ENCODE data around the gene GAS7. TPM values are rescaled to one million over a fixed set of nuclear protein-coding genes. Genes with fewer than 3 reads are reported as not detected.

GAS7 gene
- total RNA-seq, 1 donor from 2014 or later = 8.5 TPM

GRCh38 chr17:9916108-9916507 is 282.3 kb downstream of the GAS7 start:
- H3K4me2 ChIP-seq (ENCODE audit: low read length) = no peak overlapping the region
- H3K4me1 Mint-ChIP-seq (ENCODE audit: low read depth, unreplicated experiment) = peaks cover 2% of the 10 kb centered on the region
- H3K27ac ChIP-seq (ENCODE audit: low read depth, low read length) = no peak overlapping the region
- H3K4me3 ChIP-seq (ENCODE audit: insufficient read depth, low read depth, low read length) = no peak overlapping the region
- TF ChIP-seq CTCF (IDR thresholded peaks at IDR 0.05; ENCODE audit: insufficient read depth, low read depth, low read length) (no peak), EZH2 (IDR thresholded peaks at IDR 0.05; ENCODE audit: insufficient read depth, low read length) (no peak)
- no peaks in the 10 kb centered on the region for H3K9me3 ChIP-seq (ENCODE audit: insufficient read depth, low read depth, low read length)
- H3K27ac Mint-ChIP-seq (ENCODE audit: unreplicated experiment) = no peak overlapping the region
- FAIRE-seq (no peak), DNase-seq (ENCODE audit: low read depth) (no peak)
- peaks cover 22% of the 10 kb centered on the region for H3K27me3 Mint-ChIP-seq (ENCODE audit: low read depth, unreplicated experiment)
- no peaks in the 10 kb centered on the region for H4K20me1 ChIP-seq (ENCODE audit: insufficient read depth, low read length)
- H3K79me2 ChIP-seq (ENCODE audit: insufficient read depth, low read length) = no peaks in the 10 kb centered on the region
- H2AFZ ChIP-seq (ENCODE audit: low read depth, low read length) = no peak overlapping the region
- no peak overlapping the region for H3K9ac ChIP-seq (ENCODE audit: low read length)
- H3K4me3 Mint-ChIP-seq (ENCODE audit: unreplicated experiment) = no peak overlapping the region
- no peaks in the 10 kb centered on the region for H3K36me3 ChIP-seq (ENCODE audit: insufficient read depth, low read length)
- H3K4me1 ChIP-seq (ENCODE audit: insufficient read depth, low read length) = no peaks in the 10 kb centered on the region
- H3K9me3 Mint-ChIP-seq (ENCODE audit: unreplicated experiment) = no peaks in the 10 kb centered on the region
- peaks cover 10% of the 10 kb centered on the region for H3K36me3 Mint-ChIP-seq (ENCODE audit: low read depth, unreplicated experiment)
- H3K27me3 ChIP-seq (ENCODE audit: insufficient read depth, low read length) = no peaks in the 10 kb centered on the region

- no peaks in the 10 kb centered on the region for H3K9me3 ChIP-seq (ENCODE audit: insufficient read depth, low read depth, low read length)
- H3K27me3 ChIP-seq (ENCODE audit: insufficient read depth, low read length) = no peaks in the 10 kb centered on the region
- H3K27ac ChIP-seq (ENCODE audit: low read depth, low read length) = no peak overlapping the region
- Mint-ChIP-seq H3K9me3 (ENCODE audit: unreplicated experiment) (peaks cover 5% of the 10 kb centered on the region), H3K36me3 (ENCODE audit: low read depth, unreplicated experiment) (peaks cover 13% of the 10 kb centered on the region), H3K27me3 (ENCODE audit: low read depth, unreplicated experiment) (peaks cover 32% of the 10 kb centered on the region), H3K4me3 (ENCODE audit: unreplicated experiment) (no peak overlapping the region), H3K27ac (ENCODE audit: unreplicated experiment) (no peak overlapping the region), H3K4me1 (ENCODE audit: low read depth, unreplicated experiment) (peaks cover 2% of the 10 kb centered on the region)
- TF ChIP-seq CTCF (IDR thresholded peaks at IDR 0.05; ENCODE audit: insufficient read depth, low read depth, low read length) = no peak
- no peak for TF ChIP-seq EZH2 (IDR thresholded peaks at IDR 0.05; ENCODE audit: insufficient read depth, low read length)
- H4K20me1 ChIP-seq (ENCODE audit: insufficient read depth, low read length) = no peaks in the 10 kb centered on the region
- no peaks in the 10 kb centered on the region for H3K79me2 ChIP-seq (ENCODE audit: insufficient read depth, low read length)
- no peaks in the 10 kb centered on the region for H3K36me3 ChIP-seq (ENCODE audit: insufficient read depth, low read length)
- H3K4me3 ChIP-seq (ENCODE audit: insufficient read depth, low read depth, low read length) = no peak overlapping the region
- FAIRE-seq (no peak), DNase-seq (ENCODE audit: low read depth) (no peak)
- H2AFZ ChIP-seq (ENCODE audit: low read depth, low read length) = no peak overlapping the region
- H3K9ac ChIP-seq (ENCODE audit: low read length) = no peak overlapping the region
- no peaks in the 10 kb centered on the region for H3K4me1 ChIP-seq (ENCODE audit: insufficient read depth, low read length)
- no peak overlapping the region for H3K4me2 ChIP-seq (ENCODE audit: low read length)
These were observed 284.9 kb downstream of the GAS7 start for GRCh38 chr17:9913476-9913875.

- no peaks in the 10 kb centered on the region for H3K36me3 ChIP-seq (ENCODE audit: insufficient read depth, low read length)
- H3K79me2 ChIP-seq (ENCODE audit: insufficient read depth, low read length) = no peaks in the 10 kb centered on the region
- no peak overlapping the region for H2AFZ ChIP-seq (ENCODE audit: low read depth, low read length)
- H3K4me3 Mint-ChIP-seq (ENCODE audit: unreplicated experiment) = no peak overlapping the region
- FAIRE-seq (no peak), DNase-seq (ENCODE audit: low read depth) (no peak)
- H3K4me1 Mint-ChIP-seq (ENCODE audit: low read depth, unreplicated experiment) = peaks cover 2% of the 10 kb centered on the region
- H3K27me3 ChIP-seq (ENCODE audit: insufficient read depth, low read length) = no peaks in the 10 kb centered on the region
- peaks cover 5% of the 10 kb centered on the region for H3K9me3 Mint-ChIP-seq (ENCODE audit: unreplicated experiment)
- peaks cover 30% of the 10 kb centered on the region for H3K27me3 Mint-ChIP-seq (ENCODE audit: low read depth, unreplicated experiment)
- H4K20me1 ChIP-seq (ENCODE audit: insufficient read depth, low read length) = no peaks in the 10 kb centered on the region
- no peak overlapping the region for H3K27ac Mint-ChIP-seq (ENCODE audit: unreplicated experiment)
- H3K27ac ChIP-seq (ENCODE audit: low read depth, low read length) = no peak overlapping the region
- H3K36me3 Mint-ChIP-seq (ENCODE audit: low read depth, unreplicated experiment) = peaks cover 13% of the 10 kb centered on the region
- no peak overlapping the region for H3K9ac ChIP-seq (ENCODE audit: low read length)
- no peaks in the 10 kb centered on the region for H3K4me1 ChIP-seq (ENCODE audit: insufficient read depth, low read length)
- TF ChIP-seq CTCF (IDR thresholded peaks at IDR 0.05; ENCODE audit: insufficient read depth, low read depth, low read length) (no peak), EZH2 (IDR thresholded peaks at IDR 0.05; ENCODE audit: insufficient read depth, low read length) (no peak)
- no peak overlapping the region for H3K4me3 ChIP-seq (ENCODE audit: insufficient read depth, low read depth, low read length)
- no peak overlapping the region for H3K4me2 ChIP-seq (ENCODE audit: low read length)
- no peaks in the 10 kb centered on the region for H3K9me3 ChIP-seq (ENCODE audit: insufficient read depth, low read depth, low read length)
These were observed 286.0 kb downstream of the GAS7 start for GRCh38 chr17:9912121-9913099.
